B cell (primary cell): ENCODE measurements around the gene PLAAT5. TPM values are rescaled to one million over a fixed set of nuclear protein-coding genes. Genes with fewer than 3 reads are reported as not detected.

Experiments
- ATAC-seq: fragments of 200-7000 bp; cut with Tn5 transposase; one replicate; pipeline ENCODE4 v1.10.0; 2021; ENCODE audit warnings: low read depth, mild to moderate bottlenecking, moderate number of reproducible peaks, moderate library complexity
- CTCF ChIA-PET: fragments of 350-600 bp; sonication (Branson Sonifier 250); formaldehyde crosslinking; loops from one replicate; lab custom pipeline; 2021; ENCODE audit warnings: antibody characterized with exemption, inconsistent platforms; lab: Charles Lee
- POLR2A ChIA-PET: fragments of 350-600 bp; sonication (Branson Sonifier 250); formaldehyde crosslinking; loops from one replicate; lab custom pipeline; 2021; ENCODE audit warnings: antibody characterized with exemption; lab: Charles Lee
- DNase-seq: peaks from one replicate; pipeline ENCODE4 v3.0.0; 2013
- H2AFZ ChIP-seq: 2 replicates; pipeline ENCODE4 v1.6.1; 2012; ENCODE audit warnings: mild to moderate bottlenecking, low read depth, low read length; ENCODE audit not compliant: insufficient read depth, poor library complexity, severe bottlenecking
- H3K27ac ChIP-seq, 2 donors: 1 replicate in 1 of 2; 2 replicates in 1 of 2; pipeline ENCODE4 v1.5.1; 2012 to 2013; ENCODE audit warnings: low read length in 2 of 2, mild to moderate bottlenecking in 2 of 2, moderate library complexity in 1 of 2
- H3K27me3 ChIP-seq, 4 experiments: fragments of 200-600 bp in 1 of 4; sonication (generic) in 1 of 4; replicated peaks in 1 of 4; 1 replicate in 2 of 4; 2 replicates in 2 of 4; pipeline versions ENCODE4 v1.6.1 to v1.7.0; 2013 to 2016; ENCODE audit warnings: low read length in 3 of 4, mild to moderate bottlenecking in 2 of 4, mixed read lengths in 1 of 4, moderate library complexity in 1 of 4; ENCODE audit not compliant: insufficient read depth in 4 of 4, control insufficient read depth in 3 of 4; ENCODE audit errors: control extremely low read depth in 1 of 4
- H3K36me3 ChIP-seq, 2 experiments: replicated peaks in 1 of 2; 1 replicate in 1 of 2; 2 replicates in 1 of 2; pipeline versions ENCODE4 v1.6.1 to v1.7.1; 2013; ENCODE audit warnings: low read length in 1 of 2; ENCODE audit not compliant: insufficient read depth in 2 of 2, control insufficient read depth in 1 of 2; ENCODE audit errors: control extremely low read depth in 1 of 2, extremely low read depth in 1 of 2
- H3K4me1 ChIP-seq, 2 donors: fragments of 200-600 bp in 1 of 2; sonication (generic) in 1 of 2; 1 replicate in 1 of 2; 2 replicates in 1 of 2; pipeline versions ENCODE4 v1.5.1 to v1.6.1; 2013 to 2017; ENCODE audit warnings: low read length in 2 of 2; ENCODE audit not compliant: control insufficient read depth in 2 of 2, insufficient read depth in 2 of 2
- H3K4me2 ChIP-seq: replicated peaks from 2 replicates; pipeline ENCODE3; 2012; ENCODE audit warnings: mild to moderate bottlenecking, low read depth, low read length; ENCODE audit not compliant: poor library complexity, severe bottlenecking
- H3K4me3 ChIP-seq, 5 experiments: fragments of 200-600 bp in 1 of 5; sonication (generic) in 1 of 5; 1 replicate in 3 of 5; 2 replicates in 2 of 5; pipeline versions ENCODE4 v1.5.1 to v1.7.0; 2011 to 2016; ENCODE audit warnings: low read length in 4 of 5, mild to moderate bottlenecking in 4 of 5, low read depth in 2 of 5, control low read depth in 1 of 5, moderate library complexity in 1 of 5; ENCODE audit not compliant: insufficient read depth in 1 of 5; ENCODE audit errors: control extremely low read depth in 1 of 5, extremely low read depth in 1 of 5
- H3K79me2 ChIP-seq: fragments of 200-600 bp; sonication (generic); one replicate; pipeline ENCODE4 v1.6.0; 2016; ENCODE audit warnings: low read length; ENCODE audit not compliant: control insufficient read depth, insufficient read depth
- H3K9ac ChIP-seq: fragments of 200-600 bp; sonication (generic); 2 replicates; pipeline ENCODE4 v1.6.1; 2017; ENCODE audit warnings: mild to moderate bottlenecking, low read length, moderate library complexity
- H3K9me3 ChIP-seq, 3 donors: one replicate each; pipeline versions ENCODE4 v1.6.1 to v1.7.1; 2013; ENCODE audit warnings: low read length in 2 of 3; ENCODE audit not compliant: control insufficient read depth in 2 of 3, insufficient read depth in 1 of 3; ENCODE audit errors: control extremely low read depth in 1 of 3
- H4K20me1 ChIP-seq: 2 replicates; pipeline ENCODE4 v1.6.0; 2012; ENCODE audit warnings: mild to moderate bottlenecking, low read length; ENCODE audit not compliant: insufficient read depth, control insufficient read depth, poor library complexity, severe bottlenecking
- H3K27ac Mint-ChIP-seq: one replicate; pipeline ENCODE4 v1.8.0; 2021; ENCODE audit warnings: mixed read lengths
- H3K27me3 Mint-ChIP-seq: one replicate; pipeline ENCODE4 v1.8.0; 2021; ENCODE audit warnings: mixed read lengths
- H3K4me1 Mint-ChIP-seq: one replicate; pipeline ENCODE4 v1.8.0; 2021; ENCODE audit warnings: mixed read lengths
- H3K4me3 Mint-ChIP-seq: one replicate; pipeline ENCODE4 v1.8.0; 2021; ENCODE audit warnings: mixed read lengths
- H3K9me3 Mint-ChIP-seq: one replicate; pipeline ENCODE4 v1.8.0; 2022; ENCODE audit warnings: mixed read lengths; ENCODE audit not compliant: insufficient read depth
- EZH2 ChIP-seq: IDR thresholded peaks from 2 replicates; pipeline ENCODE4 v1.6.1; 2012; ENCODE audit warnings: borderline replicate concordance, low read depth, mild to moderate bottlenecking, moderate library complexity, low read length; ENCODE audit not compliant: insufficient read depth, poor library complexity, severe bottlenecking
- WGBS: methylation state at CpG from one replicate; pipeline ENCODE4 v1.1.5; 2013; ENCODE audit warnings: missing lambda C conversion rate; ENCODE audit not compliant: insufficient coverage; 5-methylcytosine and 5-hydroxymethylcytosine counted together
- intact Hi-C: fragments of 100-400 bp; cut with micrococcal nuclease; formaldehyde crosslinking; loops from one replicate; pipeline ENCODE4 v1.10.0; 2022
- polyA plus RNA-seq: library from polyadenylated mRNA; depleted of rRNA; stranded (reverse); fragments of >200 nt; gene quantifications from 2 replicates; pipeline ENCODE4 v1.2.3, GENCODE V29; 2012
- total RNA-seq, 2 donors: library from RNA; stranded (reverse); fragments of 120-200 nt in 1 of 2; gene quantifications; 1 replicate in 1 of 2; 2 replicates in 1 of 2; pipeline versions ENCODE4 v1.2.3 to v1.2.4, GENCODE V29; 2013 to 2022
- TF ChIP-seq, protein P1 (sequence below): fragments of 200-600 bp; IDR thresholded peaks from one replicate; pipeline ENCODE4 v1.8.0; 2022; ENCODE audit warnings: antibody characterized with exemption, mild to moderate bottlenecking

The PLAAT5 gene
- total and polyA plus RNA-seq, 2 donors (not counting 1 experiment from before 2014, with no cell fraction given) = not detected

DNA sequence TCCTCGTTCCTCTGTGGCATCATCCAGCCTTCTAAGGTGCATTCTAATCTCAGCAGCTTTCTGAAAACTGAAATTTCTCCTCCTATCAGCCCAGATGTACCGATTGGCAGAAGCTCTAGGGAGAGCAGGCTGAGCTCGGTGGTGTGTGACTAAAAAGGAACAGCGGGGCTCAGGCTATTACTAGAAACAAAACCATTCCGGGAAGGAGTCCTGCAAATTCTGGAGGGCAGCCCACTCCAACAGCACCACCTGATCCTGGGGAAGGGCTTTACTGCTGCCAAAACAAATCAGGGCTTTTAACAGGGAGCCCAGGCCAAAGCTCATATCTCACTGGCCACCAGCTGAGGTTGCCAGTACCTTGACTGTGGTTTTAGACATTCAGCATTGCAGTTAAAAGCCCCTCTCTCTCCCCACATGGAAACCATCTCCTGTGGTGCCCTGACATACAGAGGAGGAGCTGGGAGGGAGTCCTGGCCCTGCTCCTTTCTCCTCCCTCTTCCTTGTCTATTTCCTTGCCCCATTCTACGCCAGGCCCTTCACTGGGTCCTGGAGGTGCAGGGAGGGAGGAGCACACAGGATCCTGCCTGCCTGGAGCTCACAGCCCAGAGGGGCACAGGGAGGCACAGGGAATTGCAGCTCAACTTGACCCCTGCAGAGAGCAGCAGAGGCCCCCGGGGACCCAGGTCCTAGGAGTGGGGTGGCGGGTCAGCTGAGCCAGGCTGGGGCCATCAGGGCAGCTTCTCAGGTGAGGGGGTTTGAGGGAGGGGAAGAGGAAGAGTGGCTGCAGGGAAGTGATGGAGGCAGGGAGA lies 46.5 kb upstream of the PLAAT5 start:
- intact Hi-C loops = no loop called here
- WGBS = 17% methylated on average over 6 of the region's 8 CpGs
- Mint-ChIP-seq H3K9me3 (no peaks in the 10 kb centered on the region), H3K27ac (peak overlapping the region; percentile 86), H3K27me3 (no peaks in the 10 kb centered on the region), H3K4me3 (peak overlapping the region; percentile 84), H3K4me1 (peaks cover 37% of the 10 kb centered on the region)
- Histone ChIP-seq H4K20me1 (no peaks in the 10 kb centered on the region), H3K9me3 (no peaks in the 10 kb centered on the region), H3K36me3 (no peaks in the 10 kb centered on the region), H3K27me3 (no peaks in the 10 kb centered on the region), H3K4me3 (peak overlapping the region in 4 of 5 experiments; percentile 64 to 89 (median 64)), H3K4me2 (peak overlapping the region; percentile 90), H3K4me1 (peaks cover 17 to 28% of the 10 kb centered on the region in 2 donors), H3K27ac (peak overlapping the region; percentile 63), H2AFZ (peak overlapping the region; percentile 92), H3K9ac (peak overlapping the region; percentile 77), H3K79me2 (peaks cover 13% of the 10 kb centered on the region)
- CTCF ChIA-PET = interaction anchor here (1.1 to 2.2 kb wide), 8 partner anchors 8 to 201 kb away, joined by 3 to 11 read pairs (median 4); partner anchors contain the start of gene PLAAT2
- TF ChIP-seq, protein P1, sequence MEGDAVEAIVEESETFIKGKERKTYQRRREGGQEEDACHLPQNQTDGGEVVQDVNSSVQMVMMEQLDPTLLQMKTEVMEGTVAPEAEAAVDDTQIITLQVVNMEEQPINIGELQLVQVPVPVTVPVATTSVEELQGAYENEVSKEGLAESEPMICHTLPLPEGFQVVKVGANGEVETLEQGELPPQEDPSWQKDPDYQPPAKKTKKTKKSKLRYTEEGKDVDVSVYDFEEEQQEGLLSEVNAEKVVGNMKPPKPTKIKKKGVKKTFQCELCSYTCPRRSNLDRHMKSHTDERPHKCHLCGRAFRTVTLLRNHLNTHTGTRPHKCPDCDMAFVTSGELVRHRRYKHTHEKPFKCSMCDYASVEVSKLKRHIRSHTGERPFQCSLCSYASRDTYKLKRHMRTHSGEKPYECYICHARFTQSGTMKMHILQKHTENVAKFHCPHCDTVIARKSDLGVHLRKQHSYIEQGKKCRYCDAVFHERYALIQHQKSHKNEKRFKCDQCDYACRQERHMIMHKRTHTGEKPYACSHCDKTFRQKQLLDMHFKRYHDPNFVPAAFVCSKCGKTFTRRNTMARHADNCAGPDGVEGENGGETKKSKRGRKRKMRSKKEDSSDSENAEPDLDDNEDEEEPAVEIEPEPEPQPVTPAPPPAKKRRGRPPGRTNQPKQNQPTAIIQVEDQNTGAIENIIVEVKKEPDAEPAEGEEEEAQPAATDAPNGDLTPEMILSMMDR = no peak
- no peak for TF ChIP-seq EZH2
- peak; percentile 31 for DNase-seq
- peak; percentile 33 for ATAC-seq
- POLR2A ChIA-PET = interaction anchor here (0.5 kb wide), 1 partner anchor 24 kb away, joined by 6 read pairs; no protein-coding TSS in a partner anchor
